Left forelimb (tissue), 1 donor: Measurements from ENCODE around the gene MLLT6.

Experiments
- DNase-seq: peaks from one replicate; pipeline ENCODE4 v3.0.0-alpha.2; 2018; ENCODE audit warnings: low spot score

MLLT6 gene

DNA sequence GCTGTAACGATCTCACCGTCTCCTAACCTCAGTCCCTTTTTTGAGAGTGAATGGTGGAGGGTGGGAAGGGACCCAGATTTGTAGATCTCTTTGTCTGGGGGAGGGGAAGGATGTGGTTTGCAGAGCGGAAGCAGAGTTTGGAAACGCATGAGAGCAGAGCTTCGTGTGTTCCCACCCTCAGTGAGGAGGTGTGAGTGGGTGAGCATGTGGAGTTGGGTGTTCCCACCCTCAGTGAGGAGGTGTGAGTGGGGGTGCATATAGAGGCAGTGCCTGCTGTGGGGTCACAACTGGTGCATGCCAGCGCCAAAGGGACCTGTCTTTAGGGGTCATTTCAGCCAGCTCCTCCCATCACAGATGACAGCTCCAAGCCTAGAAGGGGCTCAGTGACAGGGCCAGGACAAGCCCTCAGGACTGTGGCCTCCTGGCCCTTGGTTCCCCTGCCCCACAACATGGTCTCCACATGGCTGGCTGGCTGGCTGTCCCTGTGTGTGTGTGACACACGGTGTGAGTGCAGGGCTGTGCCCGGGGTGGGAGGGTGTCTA, 23.3 kb downstream of the MLLT6 start:
- DNase-seq, result no peak

DNA sequence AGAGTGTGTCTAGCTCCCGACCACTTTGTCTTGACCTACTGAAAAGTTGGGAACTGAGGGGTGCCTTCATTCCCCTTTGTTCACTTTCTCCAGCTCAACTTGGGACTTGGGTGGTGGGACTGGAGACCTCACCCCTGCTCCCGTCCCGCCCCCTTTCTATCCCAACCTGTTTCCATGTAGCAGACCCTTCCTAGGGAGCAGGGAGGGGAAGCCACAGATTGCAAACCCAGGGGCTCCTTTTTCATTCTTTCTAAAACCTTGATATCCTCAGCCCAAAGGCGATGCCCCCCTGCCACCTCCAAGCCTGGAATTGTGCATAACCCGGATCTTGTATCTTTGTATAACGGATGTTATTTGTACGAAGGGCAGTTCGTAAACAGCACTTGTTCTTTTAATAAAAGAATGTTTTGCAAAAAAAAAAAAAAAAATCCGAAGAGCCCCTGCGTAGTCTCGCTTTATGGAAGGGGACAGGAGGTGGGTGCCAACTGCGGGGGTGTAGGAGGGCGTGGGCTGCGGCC, 24.4 kb downstream of the MLLT6 start:
- no peak for DNase-seq

DNA sequence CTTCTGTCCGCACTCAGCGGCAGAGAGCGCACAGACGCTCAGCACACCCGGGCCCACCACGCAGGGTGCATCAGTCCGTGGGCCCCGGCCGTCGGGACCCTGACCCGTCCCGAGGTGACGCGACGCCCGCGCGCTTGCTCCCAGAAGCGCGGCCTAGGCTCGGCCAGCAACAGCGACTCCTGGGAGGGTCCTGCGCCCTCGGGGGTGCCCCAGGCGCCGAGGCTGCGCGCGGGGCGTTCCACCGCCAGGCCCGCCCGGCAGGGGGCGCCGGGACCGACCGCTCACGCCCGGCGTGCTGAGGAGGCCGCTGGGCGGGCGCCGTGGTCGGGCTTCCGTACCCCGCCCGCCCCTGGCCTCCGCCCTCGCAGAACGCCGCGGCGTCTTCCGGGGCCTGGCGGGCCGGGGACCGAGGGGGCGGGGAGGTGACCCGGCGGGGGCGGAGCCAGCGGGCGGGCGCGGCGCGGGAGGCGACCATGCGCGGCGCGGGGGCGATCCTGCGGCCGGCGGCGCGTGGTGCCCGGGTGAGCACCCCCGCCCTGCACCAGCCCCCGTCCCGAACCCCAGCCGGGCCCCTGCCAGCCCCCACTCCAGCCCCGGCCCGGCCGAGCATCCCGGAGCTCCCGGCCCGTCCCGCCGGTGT, 24.9 kb downstream of the MLLT6 start, which contains the start of gene CISD3:
TSS of gene CISD3 (plus strand) at position 456 of the 640 bp plus-strand sequence. CDS start at position 474, 18 bp downstream.
- peak; percentile 85 for DNase-seq

DNA sequence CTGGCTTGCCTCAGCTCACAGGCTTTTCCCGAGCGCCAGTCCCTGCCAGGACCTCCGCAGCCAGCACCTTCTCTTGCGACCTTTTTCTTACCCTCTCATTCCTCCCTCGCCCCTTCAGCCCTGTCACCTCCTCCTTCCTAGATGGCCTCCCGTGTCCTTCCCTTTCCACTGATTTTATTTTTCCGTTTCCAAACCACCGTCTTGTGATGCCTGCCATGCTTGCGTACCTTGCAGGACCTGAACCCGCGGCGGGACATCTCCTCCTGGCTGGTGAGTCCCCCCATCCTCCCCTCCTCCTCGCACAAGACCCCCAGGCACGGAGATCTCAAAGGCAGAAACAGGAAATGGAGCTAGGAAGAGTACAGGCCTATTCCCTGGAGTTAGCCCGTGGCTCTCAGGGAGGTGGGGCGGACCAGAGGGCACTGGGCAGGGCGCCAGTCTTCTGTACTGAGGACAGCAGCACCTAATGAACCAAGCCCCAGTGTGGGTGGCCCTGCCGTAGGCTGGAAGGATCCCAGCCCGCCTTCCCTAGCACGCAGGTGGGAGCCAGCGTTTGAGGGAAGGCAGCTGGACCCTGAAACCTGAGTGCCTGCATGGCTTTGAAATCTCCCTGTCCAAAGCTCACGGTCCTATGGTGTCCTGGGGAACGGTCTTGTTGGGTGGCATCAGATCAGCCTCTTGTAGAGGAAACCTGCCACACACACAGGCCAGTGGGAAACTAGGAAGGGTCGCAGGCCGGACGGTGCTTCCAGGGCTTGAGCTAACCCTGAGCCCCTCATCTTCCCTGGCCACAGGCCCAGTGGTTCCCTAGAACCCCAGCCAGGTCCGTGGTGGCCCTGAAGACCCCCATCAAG, 25.7 kb downstream of the MLLT6 start:
- no peak for DNase-seq

DNA sequence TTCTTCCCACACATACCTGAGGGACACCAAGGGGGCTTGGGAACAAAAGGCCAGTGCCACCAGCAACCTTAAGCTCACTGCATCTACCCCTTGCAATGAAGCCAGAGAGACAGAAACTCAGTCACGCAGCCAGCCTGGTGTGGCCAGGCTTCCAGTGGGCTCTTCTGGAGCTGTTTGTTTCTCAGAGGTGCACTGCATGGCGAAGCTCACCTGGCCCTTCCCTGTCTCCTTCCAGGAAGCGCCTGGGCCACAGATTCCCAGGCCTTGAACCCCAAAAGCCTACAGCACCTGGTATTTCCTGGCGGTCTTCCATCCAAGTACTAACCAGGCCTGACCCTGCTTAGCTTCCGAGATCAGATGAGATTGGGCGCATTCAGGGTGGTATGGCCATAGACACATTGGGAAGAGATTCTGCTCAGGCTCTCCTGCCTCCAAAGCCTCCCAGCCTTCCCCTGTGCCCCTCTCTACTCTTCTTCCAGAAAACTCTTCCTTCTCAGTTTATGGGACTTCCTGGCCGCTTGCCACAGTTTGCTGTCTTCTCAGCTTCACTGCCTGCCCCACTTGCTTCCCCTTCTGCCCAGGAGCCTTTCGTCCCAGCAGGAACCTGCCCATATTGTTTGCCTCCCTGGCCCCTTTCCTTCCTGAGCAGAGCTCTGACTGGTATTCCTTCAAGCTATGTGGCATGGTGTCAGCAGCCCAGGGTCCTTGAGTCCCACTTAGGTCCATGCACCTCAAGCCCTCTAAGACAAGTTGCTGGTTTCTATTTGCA, 26.6 kb downstream of the MLLT6 start:
- no peak for DNase-seq

DNA sequence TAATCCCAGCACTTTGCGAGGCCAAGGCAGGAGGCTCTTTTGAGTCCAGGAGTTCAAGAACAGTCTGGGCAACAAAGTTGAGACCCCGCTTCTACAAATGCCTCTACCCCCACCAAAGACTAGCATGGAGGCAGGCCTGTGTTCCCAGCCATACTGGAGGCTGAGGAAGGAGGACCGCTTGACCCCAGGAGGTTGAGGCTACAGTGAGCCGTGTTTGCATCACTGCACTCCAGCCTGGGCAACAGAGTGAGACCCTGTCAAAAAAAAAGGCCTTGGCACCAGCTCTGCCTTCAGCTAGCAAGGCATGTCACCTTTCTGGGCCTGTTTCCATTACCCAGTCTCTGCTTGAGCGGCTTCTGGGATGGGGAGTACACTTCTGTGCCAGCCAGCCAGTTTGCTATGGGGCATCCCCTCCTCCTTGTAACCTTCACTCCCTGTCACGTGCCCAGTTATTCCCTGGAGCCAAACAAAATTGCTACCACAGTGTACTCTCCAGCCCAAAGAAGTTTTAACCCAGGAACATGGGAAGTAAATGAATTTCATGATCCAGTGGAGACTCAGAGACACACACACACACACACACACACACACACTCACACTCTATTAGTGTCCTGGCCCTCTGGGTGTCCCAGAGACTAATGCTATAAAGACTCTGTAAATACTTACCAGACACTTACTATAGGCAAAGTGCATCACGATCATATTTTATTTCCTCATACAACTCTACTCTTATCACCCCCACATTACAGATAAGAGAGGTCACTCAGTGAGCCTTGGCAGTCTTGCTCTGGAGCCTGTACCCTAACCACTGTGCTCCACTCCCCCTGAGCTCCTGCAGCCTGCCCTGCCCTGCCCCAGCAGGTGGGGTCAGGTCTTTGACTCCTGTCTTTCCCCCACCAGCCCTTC, 27.6 kb downstream of the MLLT6 start:
- no peak for DNase-seq

DNA sequence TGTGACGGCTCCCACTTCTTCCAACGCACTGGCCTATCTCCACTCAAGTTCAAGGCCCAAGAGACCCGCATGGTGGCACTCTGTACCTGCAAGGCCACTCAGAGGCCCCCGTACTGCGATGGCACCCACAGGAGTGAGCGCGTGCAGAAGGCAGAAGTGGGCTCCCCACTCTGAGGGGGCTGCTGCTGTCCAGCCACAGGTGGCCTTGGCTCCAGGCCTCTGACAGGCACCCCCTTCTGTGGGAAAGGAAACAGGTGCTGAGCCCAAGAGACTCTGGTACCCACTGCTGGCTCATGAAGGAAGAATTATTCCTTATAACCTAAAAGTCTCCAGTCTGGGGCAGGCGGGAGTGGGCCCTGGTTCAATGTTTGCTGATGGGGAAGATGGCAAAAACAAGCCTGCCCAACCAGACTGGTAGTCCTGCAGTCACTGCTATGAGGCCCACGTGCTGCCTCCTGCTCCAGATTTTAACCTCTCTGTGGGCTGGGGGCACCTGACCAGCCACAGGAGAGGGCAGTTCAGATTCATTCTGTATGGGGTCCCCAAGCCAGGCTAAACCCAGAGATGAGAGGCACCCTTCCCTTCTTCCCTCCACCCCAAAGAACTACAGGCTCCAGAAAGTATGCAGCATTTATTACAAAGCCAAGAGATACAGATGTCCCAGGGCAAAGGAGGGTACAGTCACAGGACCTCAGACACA, 28.4 kb downstream of the MLLT6 start:
- no peak for DNase-seq

DNA sequence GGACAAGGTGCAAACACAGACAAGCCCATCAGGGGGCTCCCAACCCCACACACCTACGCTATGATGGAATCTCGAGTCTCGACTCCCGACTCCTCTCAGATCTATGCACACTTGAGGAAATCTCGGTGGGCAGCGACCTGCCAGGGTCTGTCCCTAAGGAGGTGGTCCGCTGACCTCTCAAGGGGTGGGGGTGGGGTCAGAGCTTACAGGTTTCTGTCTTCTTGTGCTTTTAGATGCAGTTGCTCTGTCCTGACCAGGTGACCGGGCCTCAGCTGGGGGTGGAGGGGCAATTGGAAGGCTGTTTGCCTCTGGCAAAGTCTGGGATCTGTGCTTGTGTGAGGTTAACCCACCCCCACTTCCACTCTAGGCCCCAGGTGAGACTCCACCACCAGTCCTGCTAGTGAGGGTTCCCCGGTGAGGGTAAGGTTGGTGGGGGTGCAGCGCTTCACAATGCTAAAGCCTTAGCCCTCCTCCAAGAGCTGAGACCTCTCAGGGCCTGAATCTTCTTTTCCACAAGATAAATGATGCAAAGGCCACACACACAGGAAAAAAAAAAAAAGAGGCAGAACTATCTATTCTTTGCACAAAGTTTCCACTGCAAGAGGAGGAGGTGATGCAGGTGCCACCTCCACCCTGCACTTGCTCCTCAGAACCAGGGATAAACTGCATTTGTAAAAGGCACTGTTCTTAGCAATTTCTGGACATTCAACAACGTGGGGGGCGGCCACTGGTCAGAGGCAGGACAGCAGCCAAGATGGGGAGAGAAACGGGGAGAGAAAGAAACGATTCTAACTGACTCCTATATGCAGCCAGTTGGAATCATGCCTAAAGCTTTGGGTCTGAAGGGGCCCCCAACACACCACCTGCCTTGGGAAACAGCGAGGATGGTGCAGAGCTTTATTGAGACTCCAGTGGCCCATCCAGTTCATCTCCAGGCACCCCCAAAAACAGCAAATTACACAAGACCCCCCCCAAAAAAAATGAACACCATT, 29.2 kb downstream of the MLLT6 start:
- DNase-seq, result no peak

DNA sequence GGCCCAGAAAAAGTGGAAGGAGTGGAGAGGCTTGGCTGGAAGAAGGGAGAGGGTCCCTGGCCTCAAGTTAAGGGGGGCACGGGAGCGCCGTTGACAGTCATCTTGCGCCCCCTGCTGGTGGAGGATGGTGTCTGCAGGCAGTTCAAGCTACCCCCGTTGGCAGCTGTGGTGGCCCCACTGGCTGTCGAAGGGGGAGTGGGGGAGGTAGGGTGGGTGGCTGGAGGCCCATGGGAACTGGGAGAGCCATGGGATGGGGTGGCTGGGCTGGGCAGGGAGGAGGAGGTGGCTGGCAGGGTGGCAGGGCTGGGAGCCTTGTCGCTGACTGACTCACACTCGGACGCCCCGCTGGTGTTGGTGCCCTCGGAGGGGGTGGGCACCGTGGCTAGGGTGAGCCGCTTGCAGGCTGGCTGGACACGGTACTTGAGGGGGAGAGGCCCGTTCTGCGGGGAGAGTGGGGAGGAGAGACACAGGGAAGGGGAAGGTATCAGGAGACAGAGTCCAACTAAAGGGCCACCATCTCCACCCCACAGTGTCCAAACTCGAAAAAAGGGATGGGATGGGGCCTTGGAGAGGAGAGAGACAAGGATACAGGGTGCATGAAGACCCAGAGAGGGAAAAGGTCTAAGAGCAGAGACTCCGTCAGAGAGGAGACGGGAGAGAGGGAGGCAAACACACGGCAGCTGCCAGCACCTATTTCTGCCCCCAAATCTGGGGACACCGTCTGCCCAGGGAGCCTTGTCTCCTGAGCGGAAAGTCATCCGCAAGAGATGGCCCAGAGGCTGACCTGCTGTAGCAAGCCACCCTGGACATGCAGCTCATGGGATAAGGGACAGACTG, 30.3 kb downstream of the MLLT6 start:
- DNase-seq, result no peak

DNA sequence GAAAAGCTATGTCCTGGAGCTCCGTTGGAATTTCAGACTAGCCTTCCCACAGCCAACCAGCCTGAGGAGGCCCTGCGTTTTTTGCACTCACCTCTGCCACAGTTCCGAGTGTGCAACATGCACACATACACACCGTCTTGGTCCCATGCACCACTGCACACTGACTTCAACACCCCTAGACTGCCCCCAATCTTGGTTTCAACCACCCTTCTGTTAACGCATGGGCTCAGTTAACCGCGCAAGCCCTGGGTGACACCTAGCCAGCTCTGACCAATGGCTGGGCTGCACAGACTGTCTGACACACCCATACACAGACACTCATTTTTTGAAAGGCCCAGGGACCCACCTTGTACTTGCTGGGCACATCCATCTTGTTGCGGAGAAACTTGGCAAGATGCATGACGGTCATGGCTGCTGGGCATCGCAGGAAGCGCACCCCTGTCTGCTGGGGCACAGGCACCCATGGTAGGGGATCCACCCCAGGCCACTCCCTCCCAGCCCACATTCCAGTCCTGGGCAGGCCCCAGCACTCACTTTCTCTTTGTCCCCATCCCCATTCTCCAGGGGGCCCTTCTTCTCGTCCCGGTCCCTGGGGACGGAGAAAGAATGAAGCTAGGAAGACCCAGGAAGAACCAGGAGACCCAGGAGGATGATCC, 33.1 kb downstream of the MLLT6 start:
- DNase-seq, result peak; percentile 55

DNA sequence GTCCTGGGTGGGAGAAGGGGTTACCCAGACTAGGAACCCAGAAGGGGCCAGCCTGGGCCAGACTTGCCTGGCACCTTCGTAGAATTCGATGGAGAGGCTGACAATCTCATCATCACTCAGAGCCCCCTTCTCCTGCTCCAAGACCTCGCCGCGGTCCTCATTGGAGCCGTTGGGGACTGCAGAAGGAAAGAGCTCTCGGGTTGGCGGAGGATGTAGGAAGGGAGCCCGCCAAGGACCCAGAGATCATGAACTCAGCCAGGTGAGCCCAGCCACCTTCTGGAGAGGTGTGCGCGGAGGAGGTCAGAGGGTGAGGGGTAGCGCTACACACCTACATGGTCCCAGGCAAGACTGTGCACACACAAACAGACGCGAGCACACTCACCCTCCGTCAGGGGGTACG, 33.6 kb downstream of the MLLT6 start:
- no peak for DNase-seq

DNA sequence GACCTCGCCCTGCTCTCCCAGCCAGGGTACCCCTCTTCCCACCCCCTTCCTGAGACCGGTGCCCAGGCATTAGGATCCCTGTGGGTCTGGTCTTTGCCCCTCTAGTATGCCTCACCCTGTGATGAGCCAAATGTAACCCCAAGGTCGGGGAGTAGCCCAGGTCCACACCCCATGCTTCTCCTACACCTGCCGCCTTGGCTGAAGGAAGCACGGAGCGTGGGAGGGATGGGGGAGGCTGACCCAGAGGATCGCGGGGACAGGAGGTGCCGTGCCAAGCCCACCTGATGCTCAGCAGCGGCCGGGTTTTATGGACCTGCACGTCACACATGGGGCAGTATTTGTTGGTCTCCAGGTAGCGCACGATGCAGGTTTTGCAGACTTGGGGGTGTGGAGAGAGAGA, 34.2 kb downstream of the MLLT6 start:
- no peak for DNase-seq

DNA sequence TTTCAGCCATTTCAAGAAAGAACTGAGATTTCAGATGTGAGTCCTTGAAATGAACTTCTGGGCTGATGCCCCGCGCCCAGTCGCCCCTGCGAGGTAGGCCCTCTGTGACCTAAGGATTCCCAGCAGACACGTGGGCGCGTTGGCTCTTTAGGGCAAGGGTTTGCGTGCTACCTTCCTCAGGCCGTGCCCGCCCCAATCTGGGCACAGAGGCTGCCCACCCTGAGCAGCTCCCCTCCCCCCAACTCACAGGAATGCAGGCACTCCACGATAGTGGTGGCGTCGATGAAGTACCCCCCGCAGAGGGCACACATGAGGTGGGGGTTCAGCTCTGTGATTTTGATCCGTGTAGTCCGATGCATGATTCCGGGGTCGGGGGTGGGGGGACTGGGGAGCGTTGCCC, 35.0 kb downstream of the MLLT6 start:
- DNase-seq, result no peak

DNA sequence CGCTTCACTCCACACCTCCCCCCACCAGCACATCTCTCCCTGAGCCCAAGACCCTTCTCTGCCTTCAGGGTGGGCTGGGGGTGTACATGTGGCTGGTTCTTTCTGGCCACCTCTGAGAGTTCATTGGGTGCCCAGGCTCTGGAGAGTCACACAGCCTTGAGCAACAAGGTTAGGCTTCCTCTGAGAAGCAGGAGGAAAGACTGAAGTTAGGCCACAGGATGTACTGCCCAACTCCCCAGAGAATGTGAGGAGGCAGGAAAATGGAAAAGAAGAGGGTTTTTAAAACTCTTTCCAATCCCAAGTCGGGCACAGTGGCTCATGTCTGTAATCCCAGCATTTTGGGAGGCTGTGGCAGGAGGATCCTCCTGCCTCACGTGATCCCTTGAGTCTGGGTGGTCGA, 35.7 kb downstream of the MLLT6 start:
- DNase-seq, result no peak

DNA sequence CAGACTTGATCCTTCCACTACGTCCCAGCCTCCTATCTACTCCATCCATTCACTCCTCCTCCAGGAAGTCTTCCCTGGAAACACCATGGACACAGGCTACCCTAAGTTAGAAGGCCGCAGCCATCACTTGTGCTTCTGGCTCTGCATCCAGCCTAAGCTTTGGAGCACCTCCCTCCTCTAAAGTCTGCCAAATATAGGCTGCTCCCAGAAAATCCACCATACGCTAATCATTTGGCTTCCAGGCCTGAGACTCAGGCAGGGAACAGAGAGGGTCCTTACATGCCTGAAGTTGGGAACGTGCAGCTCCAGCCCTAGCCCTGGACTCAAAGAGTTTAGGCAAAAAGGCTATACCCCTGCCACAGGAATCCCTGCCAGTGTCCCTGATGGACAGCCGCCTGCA, 36.4 kb downstream of the MLLT6 start:
- no peak for DNase-seq

DNA sequence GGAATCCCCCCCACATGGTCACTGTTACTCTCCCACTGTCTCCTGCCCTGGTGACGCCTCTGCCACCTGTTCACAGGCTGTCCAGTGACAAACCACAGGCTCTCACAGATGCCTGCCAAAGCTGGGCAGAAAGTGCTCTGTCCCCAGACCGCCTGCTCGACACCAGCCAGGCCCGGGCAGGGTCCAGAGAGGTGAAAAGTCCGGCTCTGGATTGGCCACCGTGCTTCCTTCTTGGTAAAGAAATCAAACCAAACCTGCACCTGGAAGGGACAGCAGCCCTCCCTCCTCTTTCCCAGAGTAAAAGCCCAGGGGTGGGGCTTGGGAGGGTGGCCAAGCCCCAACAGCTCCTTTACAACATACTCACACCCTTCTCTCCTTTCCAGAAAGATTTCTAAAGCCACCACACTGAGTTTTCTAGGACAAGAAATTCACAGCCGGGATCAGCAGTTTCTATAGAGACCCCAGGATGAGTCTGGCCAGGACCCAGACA, 36.9 kb downstream of the MLLT6 start:
- no peak for DNase-seq
